ENCODE measurements around the gene PON1.

PON1 gene

GRCh38 chr7:95324431-95324830 is at the start of gene PON1:
PON1 (minus strand) TSS chr7:95324532; CDS start chr7:95324475, 57 bp downstream.
- DNase-seq = no peak

GRCh38 chr7:95373323-95373722 is 49.0 kb upstream of the PON1 start:
- DNase-seq = no peak

GRCh38 chr7:95368235-95368634 is 43.9 kb upstream of the PON1 start:
- DNase-seq = no peak

- DNase-seq = no peak
Measured at GRCh38 chr7:95367606-95368005, 43.3 kb upstream of the PON1 start.

- no peak for DNase-seq
Measured at GRCh38 chr7:95365151-95365550, 40.8 kb upstream of the PON1 start.

GRCh38 chr7:95357623-95358022 is 33.3 kb upstream of the PON1 start:
- no peak for DNase-seq

- no peak for DNase-seq
Measured at GRCh38 chr7:95342642-95343307, 18.4 kb upstream of the PON1 start.

GRCh38 chr7:95342029-95342428 is 17.7 kb upstream of the PON1 start:
- DNase-seq = no peak

- DNase-seq = no peak
Measured at GRCh38 chr7:95340491-95340890, 16.2 kb upstream of the PON1 start.

GRCh38 chr7:95338832-95339231 is 14.5 kb upstream of the PON1 start:
- no peak for DNase-seq

GRCh38 chr7:95335093-95335492 is 10.8 kb upstream of the PON1 start:
- no peak for DNase-seq

GRCh38 chr7:95334447-95334846 is 10.1 kb upstream of the PON1 start:
- no peak for DNase-seq

GRCh38 chr7:95330961-95331337 is 6.6 kb upstream of the PON1 start:
- DNase-seq = no peak

GRCh38 chr7:95330204-95330960 is 6.0 kb upstream of the PON1 start:
- peak; percentile 26 for DNase-seq

- no peak for DNase-seq
Measured at GRCh38 chr7:95327356-95327755, 3.0 kb upstream of the PON1 start.

- DNase-seq = no peak
Measured at GRCh38 chr7:95323410-95324129, 762 bp downstream of the PON1 start.

- no peak for DNase-seq
Measured at GRCh38 chr7:95322854-95323253, 1.5 kb downstream of the PON1 start.

- DNase-seq = no peak
Measured at GRCh38 chr7:95322396-95322795, 1.9 kb downstream of the PON1 start.

GRCh38 chr7:95321720-95322119 is 2.6 kb downstream of the PON1 start:
- DNase-seq = no peak

GRCh38 chr7:95320651-95321050 is 3.7 kb downstream of the PON1 start:
- DNase-seq = no peak

GRCh38 chr7:95319570-95319969 is 4.8 kb downstream of the PON1 start:
- no peak for DNase-seq

- no peak for DNase-seq
Measured at GRCh38 chr7:95318501-95319100, 5.7 kb downstream of the PON1 start.

GRCh38 chr7:95317966-95318365 is 6.4 kb downstream of the PON1 start:
- no peak for DNase-seq

GRCh38 chr7:95317546-95317945 is 6.8 kb downstream of the PON1 start:
- DNase-seq = no peak
